Measurements from ENCODE around the gene MAP4K5.
"Not testable (repeated sequence)": the region's sequence is repeated elsewhere in the genome, so short reads cannot be mapped to it uniquely, and the experiment has no call there.

Gene MAP4K5

GRCh38 chr14:50531595-50532501, 521 bp downstream of the MAP4K5 start:
- DNase-seq: no peak

GRCh38 chr14:50530794-50531365, 1.5 kb downstream of the MAP4K5 start:
- DNase-seq: no peak

GRCh38 chr14:50530358-50530757, 2.0 kb downstream of the MAP4K5 start:
- DNase-seq: no peak

GRCh38 chr14:50529288-50530179, 2.8 kb downstream of the MAP4K5 start:
- DNase-seq: no peak

GRCh38 chr14:50528000-50528399, 4.4 kb downstream of the MAP4K5 start:
- no peak for DNase-seq

GRCh38 chr14:50524731-50525515, 7.4 kb downstream of the MAP4K5 start:
- no peak for DNase-seq

- DNase-seq: no peak
Measured at GRCh38 chr14:50524060-50524459, 8.3 kb downstream of the MAP4K5 start.

- DNase-seq: no peak
Measured at GRCh38 chr14:50523271-50524041, 8.9 kb downstream of the MAP4K5 start.

GRCh38 chr14:50521912-50522341, 10.4 kb downstream of the MAP4K5 start:
- no peak for DNase-seq

- DNase-seq: no peak
Measured at GRCh38 chr14:50520947-50521815, 11.2 kb downstream of the MAP4K5 start.

- no peak for DNase-seq
Measured at GRCh38 chr14:50516091-50516490, 16.3 kb downstream of the MAP4K5 start.

- DNase-seq: no peak
Measured at GRCh38 chr14:50512463-50512862, 19.9 kb downstream of the MAP4K5 start.

- no peak for DNase-seq
Measured at GRCh38 chr14:50510157-50510556, 22.2 kb downstream of the MAP4K5 start.

- DNase-seq: not testable (repeated sequence)
Measured at GRCh38 chr14:50507078-50507477, 25.3 kb downstream of the MAP4K5 start.

- DNase-seq: no peak
Measured at GRCh38 chr14:50501642-50502041, 30.7 kb downstream of the MAP4K5 start.

- DNase-seq: no peak
Measured at GRCh38 chr14:50497351-50497750, 35.0 kb downstream of the MAP4K5 start.

GRCh38 chr14:50489851-50490250, 42.5 kb downstream of the MAP4K5 start:
- DNase-seq: no peak

- DNase-seq: no peak
Measured at GRCh38 chr14:50488521-50488920, 43.8 kb downstream of the MAP4K5 start.

- DNase-seq: no peak
Measured at GRCh38 chr14:50479041-50479440, 53.3 kb downstream of the MAP4K5 start.

- no peak for DNase-seq
Measured at GRCh38 chr14:50477760-50478159, 54.6 kb downstream of the MAP4K5 start.

- DNase-seq: no peak
Measured at GRCh38 chr14:50476134-50476533, 56.2 kb downstream of the MAP4K5 start.

All from activated CD8-positive, alpha-beta memory T cell treated with anti-CD3 and anti-CD28 coated beads for 24 hours (primary cell).